HCT116 (cell line): ENCODE measurements around the gene TDRD9. TPM values are rescaled to one million over a fixed set of nuclear protein-coding genes. Genes with fewer than 3 reads are reported as not detected.

Experiments
- ATAC-seq: fragments of 200-7000 bp; cut with Tn5 transposase; 2 replicates; pipeline ENCODE4 v1.9.1; 2020; ENCODE audit warnings: mild to moderate bottlenecking, moderate library complexity
- BruUV-seq: library from RNA; stranded (reverse); fragments of 400-500 nt; replicated peaks from 2 replicates; lab custom pipeline; 2021; lab: Mats Ljungman, UMichigan
- CTCF ChIA-PET: fragments of 300-600 bp; sonication (Branson Sonifier 250); formaldehyde crosslinking; loops from one replicate; lab custom pipeline; 2021; ENCODE audit warnings: antibody characterized with exemption; lab: Charles Lee
- POLR2A ChIA-PET: fragments of 300-600, 350-600 bp; sonication (Branson Sonifier 250); formaldehyde crosslinking; loops from one replicate; lab custom pipeline; 2021; ENCODE audit warnings: antibody characterized with exemption; lab: Charles Lee
- RAD21 ChIA-PET, 2 experiments: fragments of 300-600 bp; sonication (Branson Sonifier 250); formaldehyde crosslinking; loops; one replicate each; lab custom pipeline; 2023; ENCODE audit warnings: low total read pairs in 2 of 2; ENCODE audit not compliant: uncharacterized antibody in 2 of 2, unreplicated experiment in 2 of 2, low non-redundant PET in 1 of 2; lab: Charles Lee
- DNase-seq: peaks from one replicate; pipeline ENCODE4 v3.0.0-alpha.2; 2010; ENCODE audit warnings: low read depth, low spot score
- H2AFZ ChIP-seq: fragments of 200-600 bp; shearing (Covaris generic), sonication (generic); 2 replicates; pipeline ENCODE4 v1.6.1; 2017; ENCODE audit warnings: low read depth, mixed run types, mixed read lengths, antibody characterized with exemption, low read length; ENCODE audit not compliant: poor library complexity, severe bottlenecking
- H3K27ac ChIP-seq: 2 replicates; pipeline ENCODE4 v1.5.1; 2012; ENCODE audit warnings: low read depth, low read length
- H3K27me3 ChIP-seq: fragments of 200-600 bp; sonication (generic); 2 replicates; pipeline ENCODE4 v1.6.1; 2016; ENCODE audit warnings: mixed run types, low read length, mixed read lengths; ENCODE audit not compliant: insufficient read depth
- H3K36me3 ChIP-seq, 2 experiments: fragments of 200-500 bp in 1 of 2; fragments of 200-600 bp in 1 of 2; sonication (Bioruptor generic) in 1 of 2; sonication (generic) in 1 of 2; 2 replicates each; pipeline versions ENCODE4 v1.5.1 to v1.6.1; 2014 to 2016; ENCODE audit warnings: low read length in 2 of 2, inconsistent platforms in 1 of 2, mixed read lengths in 1 of 2, mixed run types in 1 of 2; ENCODE audit not compliant: insufficient read depth in 2 of 2, control insufficient read depth in 1 of 2
- H3K4me1 ChIP-seq, 2 experiments: fragments of 200-600 bp in 1 of 2; sonication (generic) in 1 of 2; 2 replicates each; pipeline versions ENCODE4 v1.5.1 to v1.6.1; 2012 to 2017; ENCODE audit warnings: low read length in 2 of 2, inconsistent platforms in 1 of 2, mild to moderate bottlenecking in 1 of 2, mixed read lengths in 1 of 2, mixed run types in 1 of 2, moderate library complexity in 1 of 2; ENCODE audit not compliant: insufficient read depth in 2 of 2, control insufficient read depth in 1 of 2
- H3K4me2 ChIP-seq: fragments of 200-600 bp; sonication (generic); 2 replicates; pipeline ENCODE4 v1.6.1; 2017; ENCODE audit warnings: mixed run types, low read length, mixed read lengths
- H3K4me3 ChIP-seq, 2 experiments: fragments of 200-600 bp in 1 of 2; sonication (generic) in 1 of 2; replicated peaks in 1 of 2; 2 replicates each; pipeline ENCODE4 v1.5.1; 2011 to 2016; ENCODE audit warnings: low read length in 2 of 2, control low read depth in 1 of 2, low read depth in 1 of 2, mild to moderate bottlenecking in 1 of 2, mixed read lengths in 1 of 2, mixed run types in 1 of 2
- H3K79me2 ChIP-seq: fragments of 200-600 bp; sonication (generic); 2 replicates; pipeline ENCODE4 v1.6.1; 2017; ENCODE audit warnings: mild to moderate bottlenecking, mixed run types, low read length, moderate library complexity, mixed read lengths; ENCODE audit not compliant: insufficient read depth
- H3K9ac ChIP-seq: fragments of 200-600 bp; sonication (generic); 2 replicates; pipeline ENCODE4 v1.6.1; 2016; ENCODE audit warnings: low read length, mixed read lengths
- H3K9me2 ChIP-seq: fragments of 200-600 bp; sonication (generic), shearing (Covaris generic); 2 replicates; pipeline ENCODE4 v1.6.1; 2017; ENCODE audit warnings: mixed run types, mild to moderate bottlenecking, moderate library complexity; ENCODE audit not compliant: insufficient read depth
- H3K9me3 ChIP-seq, 2 experiments: fragments of 200-500 bp in 1 of 2; fragments of 200-600 bp in 1 of 2; sonication (Bioruptor generic) in 1 of 2; sonication (generic) in 1 of 2; 2 replicates each; pipeline ENCODE4 v1.6.1; 2014 to 2017; ENCODE audit warnings: low read length in 2 of 2, mixed read lengths in 2 of 2, inconsistent platforms in 1 of 2, low read depth in 1 of 2, mild to moderate bottlenecking in 1 of 2, mixed run types in 1 of 2, moderate library complexity in 1 of 2; ENCODE audit not compliant: control insufficient read depth in 1 of 2, insufficient read depth in 1 of 2
- H4K20me1 ChIP-seq: fragments of 200-600 bp; sonication (generic), shearing (Covaris generic); 2 replicates; pipeline ENCODE4 v1.6.1; 2017; ENCODE audit warnings: mixed run types, mild to moderate bottlenecking, moderate library complexity; ENCODE audit not compliant: insufficient read depth
- CBX3 ChIP-seq: IDR thresholded peaks from 2 replicates; pipeline ENCODE4 v1.6.1; 2012; ENCODE audit warnings: low read depth
- EGR1 ChIP-seq: IDR thresholded peaks from 2 replicates; pipeline ENCODE4 v1.6.1; 2012; ENCODE audit warnings: low read depth
- EZH2 ChIP-seq: fragments of 200-600 bp; sonication (generic); IDR thresholded peaks from 2 replicates; pipeline ENCODE4 v1.6.1; 2017; ENCODE audit warnings: antibody characterized with exemption, mixed run types
- EZH2phosphoT487 ChIP-seq: fragments of 200-600 bp; IDR thresholded peaks from 2 replicates; pipeline ENCODE4 v1.6.1; 2018; ENCODE audit warnings: antibody characterized with exemption, borderline replicate concordance
- FOSL1 ChIP-seq: IDR thresholded peaks from 2 replicates; pipeline ENCODE4 v1.6.1; 2012; ENCODE audit warnings: low read depth
- MAX ChIP-seq: IDR thresholded peaks from 2 replicates; pipeline ENCODE4 v1.6.1; 2012
- POLR2A ChIP-seq: IDR thresholded peaks from 2 replicates; pipeline ENCODE4 v1.7.0; 2011; ENCODE audit warnings: borderline replicate concordance; ENCODE audit not compliant: insufficient read depth, insufficient read length; ENCODE audit errors: extremely low read depth
- POLR2AphosphoS5 ChIP-seq: IDR thresholded peaks from 2 replicates; pipeline ENCODE4 v1.6.1; 2011; ENCODE audit warnings: mild to moderate bottlenecking, low read depth, low read length, moderate library complexity
- RAD21 ChIP-seq: IDR thresholded peaks from 2 replicates; pipeline ENCODE4 v1.6.1; 2012; ENCODE audit warnings: low read depth, mild to moderate bottlenecking
- REST ChIP-seq: IDR thresholded peaks from 2 replicates; pipeline ENCODE4 v1.6.1; 2012; ENCODE audit warnings: low read depth
- SP1 ChIP-seq: IDR thresholded peaks from 2 replicates; pipeline ENCODE4 v1.6.1; 2012; ENCODE audit warnings: low read depth
- SRF ChIP-seq: IDR thresholded peaks from 2 replicates; pipeline ENCODE4 v1.6.1; 2012; ENCODE audit warnings: low read depth
- TCF7L2 ChIP-seq: IDR thresholded peaks from 2 replicates; pipeline ENCODE4 v1.7.0; 2011; ENCODE audit warnings: borderline replicate concordance, inconsistent platforms; ENCODE audit not compliant: insufficient read depth, insufficient read length; ENCODE audit errors: extremely low read depth
- ZFX ChIP-seq: fragments of 450-650 bp; IDR thresholded peaks from 2 replicates; pipeline ENCODE4 v1.6.1; 2017
- ZNF274 ChIP-seq: fragments of 200-500 bp; sonication (Bioruptor generic); IDR thresholded peaks from 2 replicates; pipeline ENCODE4 v1.6.1; 2014; ENCODE audit warnings: mild to moderate bottlenecking, low read depth, low read length, inconsistent platforms
- intact Hi-C: fragments of 100-400 bp; cut with micrococcal nuclease; formaldehyde crosslinking; loops from 2 replicates; pipeline ENCODE4 v1.10.0; 2022
- total RNA-seq: library from RNA; stranded (reverse); gene quantifications from one replicate; pipeline ENCODE4 v1.2.1, GENCODE V29; 2021; ENCODE audit not compliant: unreplicated experiment
- TF ChIP-seq, protein P1 (sequence below): IDR thresholded peaks from 2 replicates; pipeline ENCODE4 v1.6.1; 2011; ENCODE audit warnings: mild to moderate bottlenecking, low read length, moderate library complexity; ENCODE audit not compliant: insufficient replicate concordance; ENCODE audit errors: extremely low read depth
- TF ChIP-seq, protein P2 (sequence below): IDR thresholded peaks from 2 replicates; pipeline ENCODE4 v1.6.1; 2012

Gene TDRD9
- total RNA-seq, 1 experiment from 2014 or later, result not detected

DNA sequence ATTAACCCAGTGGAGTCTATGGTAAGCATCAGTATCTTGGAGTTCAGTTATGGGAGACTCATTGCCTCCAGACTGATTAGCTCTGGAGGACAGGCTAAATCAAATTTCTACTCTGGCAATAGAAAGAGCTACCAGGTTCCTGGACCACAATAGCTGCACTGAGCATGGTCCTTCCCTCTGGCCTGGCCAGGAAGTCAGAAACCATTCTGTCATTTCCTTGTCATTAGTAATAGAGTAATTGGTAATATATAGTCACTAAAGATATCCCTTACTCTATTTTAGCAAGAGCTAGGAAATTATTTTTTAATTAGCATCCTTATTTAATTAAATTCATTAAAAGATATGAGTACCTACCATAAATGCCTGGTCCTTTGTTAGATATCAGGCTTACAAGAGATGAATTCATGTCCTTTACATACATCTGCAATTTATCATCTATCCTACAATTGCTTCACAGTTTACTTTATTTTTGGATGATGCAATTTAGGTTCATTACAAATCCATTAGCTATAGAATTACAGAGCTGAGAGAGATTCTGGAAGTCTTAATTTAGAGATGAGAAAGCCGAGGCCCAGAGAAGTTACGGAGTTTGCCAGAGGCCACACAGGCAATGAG is 23.7 kb upstream of the TDRD9 start:
- H3K4me2 ChIP-seq, result no peak overlapping the region
- no TSS peak for BruUV-seq
- RAD21 ChIA-PET, result no interaction called here
- H3K4me1 ChIP-seq, result peaks cover 0 to 7% of the 10 kb centered on the region in 2 experiments; a peak in 3 of 4 replicates
- no peaks in the 10 kb centered on the region for H3K79me2 ChIP-seq
- no peak overlapping the region for H2AFZ ChIP-seq
- no peak overlapping the region for H3K9ac ChIP-seq
- H4K20me1 ChIP-seq, result no peaks in the 10 kb centered on the region
- TF ChIP-seq RAD21, result no peak
- TF ChIP-seq, protein P1, sequence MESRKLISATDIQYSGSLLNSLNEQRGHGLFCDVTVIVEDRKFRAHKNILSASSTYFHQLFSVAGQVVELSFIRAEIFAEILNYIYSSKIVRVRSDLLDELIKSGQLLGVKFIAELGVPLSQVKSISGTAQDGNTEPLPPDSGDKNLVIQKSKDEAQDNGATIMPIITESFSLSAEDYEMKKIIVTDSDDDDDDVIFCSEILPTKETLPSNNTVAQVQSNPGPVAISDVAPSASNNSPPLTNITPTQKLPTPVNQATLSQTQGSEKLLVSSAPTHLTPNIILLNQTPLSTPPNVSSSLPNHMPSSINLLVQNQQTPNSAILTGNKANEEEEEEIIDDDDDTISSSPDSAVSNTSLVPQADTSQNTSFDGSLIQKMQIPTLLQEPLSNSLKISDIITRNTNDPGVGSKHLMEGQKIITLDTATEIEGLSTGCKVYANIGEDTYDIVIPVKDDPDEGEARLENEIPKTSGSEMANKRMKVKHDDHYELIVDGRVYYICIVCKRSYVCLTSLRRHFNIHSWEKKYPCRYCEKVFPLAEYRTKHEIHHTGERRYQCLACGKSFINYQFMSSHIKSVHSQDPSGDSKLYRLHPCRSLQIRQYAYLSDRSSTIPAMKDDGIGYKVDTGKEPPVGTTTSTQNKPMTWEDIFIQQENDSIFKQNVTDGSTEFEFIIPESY, result no peak
- no peak for TF ChIP-seq CBX3
- no peak for TF ChIP-seq REST
- TF ChIP-seq TCF7L2, result no peak
- TF ChIP-seq EZH2, result no peak
- no peak for TF ChIP-seq SRF
- no peak for TF ChIP-seq EGR1
- TF ChIP-seq FOSL1, result no peak
- TF ChIP-seq ZNF274, result no peak
- TF ChIP-seq, protein P2, sequence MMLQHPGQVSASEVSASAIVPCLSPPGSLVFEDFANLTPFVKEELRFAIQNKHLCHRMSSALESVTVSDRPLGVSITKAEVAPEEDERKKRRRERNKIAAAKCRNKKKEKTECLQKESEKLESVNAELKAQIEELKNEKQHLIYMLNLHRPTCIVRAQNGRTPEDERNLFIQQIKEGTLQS, result no peak
- no peak for TF ChIP-seq ZFX
- no peak for TF ChIP-seq MAX
- no peak for TF ChIP-seq POLR2AphosphoS5
- TF ChIP-seq POLR2A, result no peak
- TF ChIP-seq SP1, result no peak
- TF ChIP-seq EZH2phosphoT487, result no peak
- no peak overlapping the region for H3K4me3 ChIP-seq
- DNase-seq (no peak), ATAC-seq (no peak)
- H3K36me3 ChIP-seq, result no peaks in the 10 kb centered on the region
- intact Hi-C loops, result loop anchor here (10.0 kb wide), 1 partner anchor 330 kb away; no protein-coding TSS in a partner anchor
- no peak overlapping the region for H3K27ac ChIP-seq
- POLR2A ChIA-PET, result interaction anchor here (0.6 kb wide), 1 partner anchor 10 kb away, joined by 3 read pairs; no protein-coding TSS in a partner anchor
- no peaks in the 10 kb centered on the region for H3K27me3 ChIP-seq
- no peaks in the 10 kb centered on the region for H3K9me3 ChIP-seq
- H3K9me2 ChIP-seq, result no peaks in the 10 kb centered on the region
- CTCF ChIA-PET, result interaction anchor here (1.3 kb wide), 1 partner anchor 16 kb away, joined by 4 read pairs; no protein-coding TSS in a partner anchor
